ENCODE results near the gene GRAP2.

DNA sequence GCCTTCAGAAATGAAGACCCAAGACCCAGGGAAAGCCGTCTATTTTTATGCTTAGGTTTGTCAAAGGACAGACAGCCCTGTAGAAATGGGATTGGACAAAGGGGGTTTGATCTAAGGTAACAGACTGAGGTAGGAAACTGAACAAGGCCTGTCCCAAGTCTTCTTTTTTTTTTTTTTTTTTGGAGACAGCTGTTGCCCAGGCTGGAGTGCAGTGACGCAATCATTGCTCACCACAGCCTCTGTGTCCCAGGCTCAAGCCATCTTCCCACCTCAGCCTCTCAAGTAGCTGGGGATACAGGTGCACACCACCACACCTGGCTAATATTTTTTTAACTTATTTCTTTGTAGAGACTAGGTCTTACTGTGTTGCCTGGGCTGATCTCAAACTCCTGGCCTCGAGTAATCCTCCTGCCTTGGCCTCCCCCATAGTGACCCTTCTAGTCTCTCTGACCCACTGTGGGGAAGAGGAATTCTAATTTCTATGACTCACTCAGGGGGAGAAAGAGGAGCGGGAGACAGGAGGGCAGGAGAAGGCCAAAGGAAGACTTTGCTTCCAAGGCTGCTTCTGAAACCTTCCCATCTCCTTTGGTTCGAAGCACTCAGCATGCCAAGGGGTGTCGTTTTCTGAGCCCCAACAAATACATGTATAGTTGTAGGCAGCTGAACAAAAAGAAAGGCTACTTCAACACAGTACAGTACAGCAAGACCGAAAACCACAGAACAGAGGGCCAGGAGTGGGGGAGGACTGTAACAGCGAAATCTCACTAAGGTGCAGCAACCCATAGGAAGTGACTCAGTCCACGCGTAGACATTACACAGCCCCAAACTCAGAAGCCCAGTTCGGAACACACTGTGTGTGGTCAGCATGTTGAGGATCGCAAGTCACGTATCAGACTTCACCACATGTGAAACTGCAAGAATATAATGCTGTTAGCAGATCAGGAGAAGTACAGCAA, 60.2 kb downstream of the GRAP2 start:
- TF ChIP-seq, protein P1, sequence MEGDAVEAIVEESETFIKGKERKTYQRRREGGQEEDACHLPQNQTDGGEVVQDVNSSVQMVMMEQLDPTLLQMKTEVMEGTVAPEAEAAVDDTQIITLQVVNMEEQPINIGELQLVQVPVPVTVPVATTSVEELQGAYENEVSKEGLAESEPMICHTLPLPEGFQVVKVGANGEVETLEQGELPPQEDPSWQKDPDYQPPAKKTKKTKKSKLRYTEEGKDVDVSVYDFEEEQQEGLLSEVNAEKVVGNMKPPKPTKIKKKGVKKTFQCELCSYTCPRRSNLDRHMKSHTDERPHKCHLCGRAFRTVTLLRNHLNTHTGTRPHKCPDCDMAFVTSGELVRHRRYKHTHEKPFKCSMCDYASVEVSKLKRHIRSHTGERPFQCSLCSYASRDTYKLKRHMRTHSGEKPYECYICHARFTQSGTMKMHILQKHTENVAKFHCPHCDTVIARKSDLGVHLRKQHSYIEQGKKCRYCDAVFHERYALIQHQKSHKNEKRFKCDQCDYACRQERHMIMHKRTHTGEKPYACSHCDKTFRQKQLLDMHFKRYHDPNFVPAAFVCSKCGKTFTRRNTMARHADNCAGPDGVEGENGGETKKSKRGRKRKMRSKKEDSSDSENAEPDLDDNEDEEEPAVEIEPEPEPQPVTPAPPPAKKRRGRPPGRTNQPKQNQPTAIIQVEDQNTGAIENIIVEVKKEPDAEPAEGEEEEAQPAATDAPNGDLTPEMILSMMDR (IDR thresholded peaks at IDR 0.05), result no peak
- TF ChIP-seq EZH2phosphoT487 (IDR thresholded peaks at IDR 0.05), result no peak
- TF ChIP-seq EZH2 (IDR thresholded peaks at IDR 0.05), result no peak

Data from neural progenitor cell (in vitro differentiated cells).